Stimulated activated CD4-positive, alpha-beta T cell treated with anti-CD3 and anti-CD28 coated beads, Interleukin-12 subunit alpha, Interleukin-12 subunit beta, amount 100 ng/mL, for 4 hours (primary cell): ENCODE results near the gene MGST1.

Source experiments
- DNase-seq: peaks from one replicate; pipeline ENCODE4 v3.0.0-alpha.2; 2020

The MGST1 gene, protein sequence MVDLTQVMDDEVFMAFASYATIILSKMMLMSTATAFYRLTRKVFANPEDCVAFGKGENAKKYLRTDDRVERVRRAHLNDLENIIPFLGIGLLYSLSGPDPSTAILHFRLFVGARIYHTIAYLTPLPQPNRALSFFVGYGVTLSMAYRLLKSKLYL

DNA sequence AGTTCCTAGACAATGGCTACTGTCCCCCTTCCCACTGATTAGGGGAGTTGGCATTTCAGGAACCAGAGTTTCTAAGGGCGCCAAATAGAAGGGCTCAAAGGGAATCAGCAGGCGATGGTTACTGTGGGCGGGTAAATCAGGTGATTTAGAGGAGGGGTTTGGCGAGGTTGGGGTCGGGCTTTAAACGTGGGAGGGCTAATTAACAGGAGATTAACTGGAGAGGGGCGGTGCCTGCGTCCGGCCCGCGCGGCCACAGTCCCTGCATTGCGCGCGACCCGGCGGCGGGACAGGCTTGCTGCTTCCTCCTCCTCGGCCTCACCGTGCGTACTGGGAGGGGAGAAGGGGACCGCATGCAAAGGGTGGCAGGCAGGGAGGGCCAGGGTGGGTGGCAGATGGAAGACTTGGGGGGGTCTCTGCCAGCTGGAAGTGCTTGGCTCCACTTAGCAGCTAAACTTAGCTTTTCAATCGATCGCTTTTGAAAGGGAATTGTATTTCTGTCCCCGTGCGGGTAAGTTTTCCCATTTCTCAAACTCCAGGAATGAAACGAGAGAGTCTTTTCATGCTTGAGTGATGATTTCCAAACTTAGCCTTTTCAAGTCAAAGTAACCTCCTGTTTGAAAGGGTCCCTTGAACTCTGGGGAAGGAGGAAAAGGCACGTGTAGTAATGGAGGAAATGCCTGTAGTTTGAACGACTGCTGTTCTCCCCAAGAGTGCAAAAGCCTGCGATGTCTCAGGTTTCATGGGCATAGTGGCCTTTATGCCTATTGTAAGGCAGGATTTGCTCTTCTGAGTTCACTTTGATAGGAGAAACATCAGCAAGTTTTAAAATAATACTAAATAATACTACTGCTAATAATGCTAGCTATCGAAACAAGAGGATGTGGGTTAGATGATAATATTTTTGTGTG is at the start of gene MGST1:
TSS of gene MGST1 (plus strand) at position 255 of the 908 bp plus-strand sequence. CDS start 6,608 bp downstream, outside the sequence.
- DNase-seq, result no peak

DNA sequence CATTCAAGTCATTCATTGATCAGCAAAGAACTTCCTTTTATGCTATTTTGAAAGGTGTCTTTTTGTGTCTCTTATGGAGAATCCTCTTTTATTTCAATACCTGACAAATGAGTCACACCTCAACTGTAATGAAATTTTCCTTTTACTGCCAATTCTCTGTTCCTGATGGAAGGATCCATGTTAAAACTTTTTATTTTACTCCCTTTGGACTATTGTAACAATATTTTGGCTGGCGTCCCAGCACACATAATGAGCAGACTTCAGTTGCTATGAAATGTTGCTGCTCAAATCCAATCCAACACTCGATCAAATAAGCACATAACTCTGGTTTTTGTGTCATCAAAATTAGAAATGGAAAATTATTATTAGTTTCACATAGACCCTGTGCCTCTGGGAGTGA is 48.0 kb upstream of the MGST1 start:
- no peak for DNase-seq

DNA sequence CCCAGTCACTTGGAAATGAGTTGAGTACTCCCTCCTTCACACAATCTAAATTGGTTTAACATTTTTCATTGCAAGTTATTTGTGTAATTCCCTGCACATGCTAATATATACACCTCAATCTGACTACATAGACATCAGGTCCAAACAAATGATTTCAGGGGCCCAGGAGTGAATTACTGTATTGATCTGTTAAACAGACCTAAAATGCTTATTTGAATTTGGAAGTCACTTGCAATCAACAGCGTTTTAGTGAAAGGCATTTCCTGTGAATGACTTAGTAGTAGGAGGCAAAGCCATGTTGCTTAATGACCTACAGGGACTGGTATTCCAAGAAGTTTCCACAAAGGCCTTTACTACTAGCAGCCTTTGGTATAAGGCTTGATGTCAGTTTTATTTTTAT is 47.3 kb upstream of the MGST1 start:
- no peak for DNase-seq

DNA sequence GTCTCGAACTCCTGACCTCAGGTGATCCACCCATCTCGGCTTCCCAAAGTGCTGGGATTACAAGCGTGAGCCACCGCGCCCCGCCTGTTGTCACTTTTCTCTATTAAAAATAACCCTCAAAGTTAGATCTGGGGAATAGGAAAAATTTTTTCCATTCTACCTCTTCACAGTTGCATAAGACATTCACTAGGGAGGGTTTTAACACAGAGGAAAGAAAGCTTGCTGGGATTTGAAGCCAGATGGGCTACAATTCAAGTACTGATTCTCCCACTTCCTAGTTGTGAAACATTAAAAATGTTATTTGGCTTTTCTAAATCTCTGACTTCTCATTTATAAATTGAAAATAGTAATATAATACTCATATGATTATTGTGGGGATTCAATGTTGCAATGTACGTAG is 46.7 kb upstream of the MGST1 start:
- DNase-seq, result no peak

DNA sequence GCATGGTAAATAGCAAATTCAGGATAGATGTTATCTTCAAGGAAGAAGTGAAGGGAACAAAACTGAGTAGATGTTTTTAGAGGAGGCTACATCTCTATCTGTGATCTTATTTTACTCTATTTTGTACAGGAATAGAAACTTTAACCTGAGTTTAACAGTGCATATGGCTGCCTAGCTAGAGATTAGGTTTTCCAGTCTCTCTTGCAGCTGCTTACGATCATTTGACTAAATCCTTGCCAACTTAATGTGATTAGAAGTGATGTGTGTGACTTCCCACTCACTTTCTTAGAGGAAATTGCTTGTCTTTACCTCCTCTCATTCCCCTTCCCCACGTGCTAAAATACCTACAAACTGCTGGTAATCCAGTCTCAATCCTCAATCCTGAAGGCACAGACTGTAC is 43.5 kb upstream of the MGST1 start:
- DNase-seq, result no peak

DNA sequence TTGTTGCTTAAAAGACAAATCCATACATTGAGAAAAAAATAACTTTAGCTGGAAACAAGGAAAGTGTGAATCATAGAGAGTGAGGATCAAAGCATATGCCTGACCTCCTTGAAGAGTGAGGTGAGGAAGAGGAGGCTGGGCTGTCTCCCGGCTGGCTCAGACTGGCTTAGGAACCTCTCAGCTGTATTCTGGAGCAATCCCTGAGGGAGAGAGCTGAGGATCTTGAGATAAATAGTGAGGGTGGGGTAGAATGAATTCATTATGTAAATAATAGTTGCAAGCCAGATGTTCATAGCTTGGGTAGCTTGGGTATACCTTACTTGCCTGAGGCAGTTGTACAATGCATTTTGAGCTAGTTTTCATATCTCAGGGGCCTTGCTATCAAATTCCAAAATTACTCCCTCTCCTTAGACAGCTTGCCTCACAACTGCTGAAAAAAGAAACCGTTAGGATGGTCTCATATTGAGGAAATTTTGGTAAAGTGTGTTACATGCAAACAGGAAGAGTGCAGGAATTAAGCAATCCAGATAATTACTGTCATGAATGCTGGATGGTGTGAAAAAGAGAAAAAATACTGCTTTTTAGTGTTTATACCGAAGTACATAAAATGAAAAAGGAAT is 39.5 kb upstream of the MGST1 start:
- DNase-seq, result no peak

DNA sequence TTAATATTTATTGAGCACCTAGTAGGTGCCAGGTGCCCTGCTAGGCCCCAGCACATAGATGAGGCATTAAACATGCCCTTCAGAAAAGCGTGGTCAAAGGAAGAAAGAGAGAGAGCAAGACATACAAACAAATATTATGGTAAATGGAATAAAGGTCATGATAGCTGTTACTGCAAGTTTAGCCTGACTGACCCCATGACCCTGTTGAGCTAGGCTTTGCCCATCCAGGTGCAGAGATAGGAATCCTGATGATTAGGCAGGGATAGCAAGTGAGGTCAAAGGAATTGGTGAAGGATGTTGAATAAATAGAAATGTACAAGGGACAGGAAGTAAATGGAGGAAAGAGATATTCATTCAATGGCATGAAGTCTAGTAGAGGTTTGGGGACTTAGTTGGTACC is 36.5 kb upstream of the MGST1 start:
- no peak for DNase-seq

DNA sequence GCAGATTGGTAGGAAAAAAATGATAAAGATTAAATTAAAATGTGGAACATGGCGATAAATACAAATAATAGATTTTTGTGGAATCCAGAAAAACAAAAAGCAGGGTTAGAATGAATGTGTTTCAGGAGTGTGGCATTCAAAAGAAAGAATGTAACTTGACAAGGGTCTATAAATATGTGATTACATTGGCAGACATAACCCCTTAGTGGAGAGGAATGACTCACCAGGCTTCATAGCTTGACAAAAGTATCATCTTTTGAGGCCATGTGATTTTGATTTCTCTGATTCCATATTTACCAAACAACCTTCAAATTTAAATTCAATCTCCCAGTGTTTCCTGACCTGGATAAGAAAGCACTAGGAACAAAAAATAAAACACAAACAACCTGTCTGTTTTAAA is 24.4 kb upstream of the MGST1 start:
- no peak for DNase-seq

DNA sequence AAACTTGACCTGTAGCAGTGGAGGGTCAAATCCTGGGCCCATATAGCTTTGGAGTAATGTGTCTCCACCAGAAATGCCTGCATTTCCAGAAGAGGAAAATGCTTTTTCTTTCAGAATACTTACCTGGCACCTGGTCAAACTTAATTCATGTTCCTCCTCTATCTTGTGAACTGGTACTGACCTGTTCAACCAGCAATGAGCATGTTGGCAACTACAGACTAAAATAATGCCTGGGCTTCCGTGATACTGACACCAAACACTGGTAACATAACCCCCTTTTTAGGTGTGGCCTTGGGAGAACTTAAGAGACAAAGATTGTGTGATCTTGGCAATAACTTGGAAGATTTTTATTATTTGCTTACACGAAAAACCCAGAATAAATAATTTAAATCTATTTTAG is 23.8 kb upstream of the MGST1 start:
- DNase-seq, result no peak

DNA sequence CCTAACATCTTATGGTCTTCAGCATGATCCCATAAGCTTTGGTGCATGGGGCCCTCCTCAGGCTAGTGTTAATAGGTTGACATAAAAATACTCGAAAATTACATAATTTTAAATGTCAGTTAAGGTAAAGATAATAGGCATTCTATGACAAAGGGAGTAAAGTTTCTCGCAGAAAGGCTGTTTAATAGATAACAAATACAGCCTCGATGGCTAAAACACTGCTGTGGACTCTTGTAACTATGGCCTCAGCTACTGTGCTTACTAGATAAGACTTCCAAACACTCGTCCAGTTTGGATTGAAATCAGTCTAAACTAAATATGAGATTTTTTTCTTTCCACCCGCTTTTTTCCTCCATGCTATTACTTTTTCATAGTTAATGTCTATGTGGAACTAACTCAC is 23.2 kb upstream of the MGST1 start:
- DNase-seq, result no peak

DNA sequence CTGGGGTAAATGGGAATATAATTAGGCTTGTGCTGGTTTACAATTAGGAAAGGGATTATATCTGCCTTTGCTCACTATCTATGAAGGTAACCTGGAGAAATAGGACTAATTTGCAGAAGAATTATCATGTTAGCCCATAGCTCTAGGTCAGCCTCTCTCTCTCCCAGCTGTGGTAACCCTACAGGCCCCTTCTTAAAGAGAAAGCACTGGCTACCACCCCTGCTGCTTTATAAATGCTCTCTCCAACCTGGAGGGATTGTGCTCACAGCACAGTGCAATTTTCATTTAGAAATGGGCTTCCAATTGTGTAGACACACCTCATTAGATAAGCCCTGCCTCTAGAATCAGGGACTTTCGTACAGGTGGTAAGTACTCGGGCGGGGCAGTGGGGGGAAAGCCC is 22.7 kb upstream of the MGST1 start:
- DNase-seq, result no peak

DNA sequence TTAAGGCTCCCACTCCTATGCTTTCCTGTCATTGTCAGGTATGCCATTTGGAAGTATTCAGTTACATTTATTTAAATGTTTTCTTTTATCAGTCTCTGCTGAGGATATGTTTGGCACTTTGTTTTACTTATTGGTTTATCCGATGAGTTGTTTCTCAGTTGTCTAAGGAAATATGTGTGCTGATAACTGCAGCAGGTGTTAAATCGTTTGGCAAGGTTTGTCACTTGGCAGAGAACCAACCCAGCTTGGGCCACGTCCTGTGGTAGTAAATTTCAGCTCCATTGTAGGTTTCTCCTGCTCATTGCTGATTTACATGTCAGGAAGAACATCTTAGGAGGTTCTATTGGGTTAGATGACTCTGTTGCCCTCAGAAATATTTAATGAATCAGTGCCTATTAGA is 22.0 kb upstream of the MGST1 start:
- DNase-seq, result no peak

DNA sequence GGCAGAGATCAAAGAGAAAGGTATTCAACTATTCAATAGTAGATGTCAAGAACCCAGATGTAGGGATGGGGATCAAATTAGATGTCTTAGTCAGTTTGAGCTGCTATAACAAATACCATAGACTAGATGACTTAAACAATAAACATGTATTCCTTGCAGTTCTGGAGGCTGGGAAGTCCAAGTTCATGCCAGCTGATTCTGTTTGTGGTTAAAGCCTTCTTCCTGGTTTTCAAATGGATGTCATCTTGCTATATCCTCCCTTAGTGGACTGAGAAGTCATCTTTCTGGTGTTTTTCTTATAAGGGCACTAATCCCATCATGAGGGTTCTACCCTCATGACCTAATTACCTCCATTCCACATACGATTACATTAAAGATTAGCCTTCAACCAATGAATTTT is 19.5 kb upstream of the MGST1 start:
- DNase-seq, result no peak

DNA sequence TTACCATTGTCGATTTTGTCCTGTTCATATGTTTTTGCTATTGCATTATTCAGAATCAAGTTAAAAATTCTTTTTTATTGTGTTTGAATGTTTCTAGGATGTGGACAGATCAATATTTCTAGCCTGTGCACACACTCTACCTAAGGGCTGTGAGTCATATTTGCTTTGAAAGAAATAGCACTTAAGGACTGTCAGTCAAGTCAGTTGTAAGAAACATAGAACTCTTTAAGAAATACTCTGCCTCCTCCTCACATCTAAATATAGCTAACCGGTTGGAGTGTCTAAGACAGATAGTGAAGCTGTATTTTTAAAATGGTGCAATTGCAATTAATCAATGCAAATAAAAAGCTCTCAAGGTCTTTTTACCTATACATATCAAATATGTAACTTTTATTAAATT is 17.9 kb upstream of the MGST1 start:
- no peak for DNase-seq

DNA sequence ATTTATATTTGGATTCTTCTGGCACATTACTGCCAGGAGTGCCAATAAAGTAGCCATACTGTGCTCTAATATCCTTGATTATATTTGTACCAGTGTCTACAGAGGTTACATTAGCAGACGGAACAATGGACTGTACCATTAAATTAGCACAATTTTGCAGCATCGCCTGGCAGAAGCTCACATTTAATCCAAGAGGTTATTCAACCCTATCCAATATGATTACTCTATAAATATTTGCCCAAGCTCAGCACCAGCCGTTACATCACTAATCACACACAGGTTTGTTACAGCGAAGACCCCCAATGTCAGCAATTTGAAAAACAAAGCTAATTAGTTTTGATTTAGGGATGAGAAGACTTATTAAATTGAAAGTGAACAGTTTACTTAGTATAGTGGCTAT is 16.9 kb upstream of the MGST1 start:
- no peak for DNase-seq

DNA sequence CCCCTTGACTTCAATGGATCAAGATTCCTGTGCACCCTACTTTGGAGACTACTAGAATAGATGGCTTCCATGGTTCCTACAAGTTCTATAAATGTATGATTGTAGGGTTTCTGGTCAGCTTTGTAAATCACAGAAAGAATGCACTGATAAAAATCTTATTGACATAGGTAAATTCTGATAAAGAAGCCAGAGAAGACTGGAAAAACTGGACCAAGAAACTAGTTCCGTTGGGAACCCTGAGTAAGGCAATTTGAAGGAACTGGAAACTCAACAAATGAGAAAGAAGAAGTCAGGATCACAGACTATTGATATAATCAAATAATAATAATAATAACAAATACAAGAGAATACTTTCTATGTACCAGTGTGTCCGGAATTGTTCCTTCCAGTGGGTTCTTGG is 15.4 kb upstream of the MGST1 start:
- DNase-seq, result no peak

DNA sequence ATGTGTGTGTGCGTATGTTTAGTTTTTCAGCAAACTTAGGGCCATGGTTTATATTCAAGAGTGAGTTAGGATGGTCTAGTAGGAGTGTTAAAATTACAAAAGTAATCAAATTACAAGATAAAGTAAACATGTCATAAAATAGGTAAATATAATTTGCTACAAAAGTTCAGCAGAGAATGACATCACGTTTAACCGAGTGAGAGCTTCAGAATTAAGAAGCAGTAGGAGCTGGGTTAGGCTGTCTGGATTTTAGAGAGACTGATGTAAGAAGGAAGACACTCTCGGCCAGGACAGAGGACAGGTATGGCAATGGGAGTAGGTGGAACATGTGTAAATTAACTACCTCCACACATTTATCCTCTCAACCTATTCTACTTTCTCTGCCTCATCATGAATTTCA is 11.6 kb upstream of the MGST1 start:
- DNase-seq, result no peak

DNA sequence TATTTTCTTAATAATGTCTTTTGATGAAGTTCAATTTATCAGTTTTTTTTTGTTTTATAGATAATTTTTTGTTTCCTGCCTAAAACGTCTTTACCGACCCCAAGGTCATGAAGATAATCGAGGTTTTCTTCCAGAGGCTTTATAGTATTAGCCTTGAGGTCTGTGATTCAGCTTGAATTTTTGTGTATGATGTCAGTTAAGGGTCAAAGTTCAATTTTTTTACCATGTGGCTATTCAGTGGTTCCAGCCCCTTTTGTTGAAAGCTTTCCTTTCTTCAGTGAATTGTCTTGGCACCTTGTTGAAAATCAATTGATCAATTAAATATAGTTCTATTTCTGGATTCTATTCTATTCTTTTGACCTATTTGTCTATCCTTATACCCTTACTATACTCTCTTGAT is 3.2 kb upstream of the MGST1 start:
- DNase-seq, result no peak

DNA sequence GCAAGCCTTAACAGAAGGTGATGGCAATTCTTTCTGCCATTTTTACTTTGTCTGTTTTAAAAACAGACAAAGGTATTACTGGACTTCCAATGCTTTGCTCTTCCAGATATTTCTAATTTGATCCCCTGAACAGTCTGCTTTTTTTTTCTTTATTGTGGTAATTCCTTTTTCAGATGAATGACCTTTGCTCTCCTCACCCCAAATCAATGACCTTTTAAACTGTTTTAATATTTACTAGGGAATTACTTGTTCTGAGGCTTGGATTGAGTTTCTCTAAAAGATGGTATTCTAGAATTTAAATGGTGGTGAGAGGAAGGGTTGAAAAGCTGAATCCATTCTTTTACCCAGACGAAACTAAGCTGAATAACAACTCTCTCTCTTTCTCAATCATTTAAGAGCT is 2.3 kb upstream of the MGST1 start:
- no peak for DNase-seq

DNA sequence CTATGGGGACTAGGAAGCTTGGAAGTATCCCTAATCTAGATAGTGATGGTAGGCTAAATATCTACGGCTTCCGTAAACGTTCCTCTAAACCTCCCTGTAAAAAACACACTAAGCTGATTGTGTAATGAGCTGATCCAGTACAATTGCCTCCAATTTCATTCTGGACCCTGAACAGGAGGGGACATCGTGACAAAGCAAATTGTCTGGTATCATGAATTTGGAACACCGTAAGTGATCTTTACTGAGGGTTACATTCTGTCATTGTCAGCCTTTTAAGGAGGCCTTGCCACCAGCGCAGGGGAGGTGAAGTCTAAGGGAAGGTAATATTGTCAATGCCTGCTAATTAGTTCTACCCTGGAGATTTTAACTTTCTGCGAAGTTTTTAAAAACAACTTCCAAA is 487 bp upstream of the MGST1 start:
- DNase-seq, result no peak

DNA sequence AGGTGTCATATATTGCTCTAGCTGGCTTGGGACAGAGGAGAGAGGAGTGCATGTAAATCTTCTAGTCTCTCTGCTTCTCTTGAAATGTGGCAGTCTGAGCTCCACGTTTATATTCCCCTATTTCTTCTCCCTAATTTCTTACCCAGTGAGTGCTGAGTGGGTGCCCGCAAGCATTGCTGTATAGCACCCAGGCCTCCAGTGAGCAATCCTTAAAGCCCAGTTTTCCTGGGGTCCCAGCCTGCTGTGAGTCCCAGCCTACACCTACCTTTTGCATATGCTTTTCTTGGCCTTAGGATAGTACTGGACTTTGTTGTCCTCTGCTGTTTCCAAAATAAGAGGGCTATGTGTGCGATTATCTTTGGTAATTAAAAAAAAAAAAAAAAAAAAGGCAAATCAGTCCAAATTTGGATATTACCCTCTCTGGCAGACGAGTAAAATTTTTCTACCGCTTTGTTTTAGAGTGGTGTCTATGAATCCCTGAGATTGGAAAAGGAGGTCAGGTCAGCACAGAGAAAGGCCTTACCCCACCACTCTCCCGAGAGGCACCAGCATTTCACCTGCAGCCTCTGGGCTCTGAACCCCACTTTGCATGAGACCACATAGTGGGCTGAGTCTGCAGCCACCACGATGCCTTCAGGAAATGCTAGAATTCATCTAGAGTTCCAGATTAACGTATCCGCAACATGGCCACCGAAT is 1.1 kb downstream of the MGST1 start:
- DNase-seq, result no peak

DNA sequence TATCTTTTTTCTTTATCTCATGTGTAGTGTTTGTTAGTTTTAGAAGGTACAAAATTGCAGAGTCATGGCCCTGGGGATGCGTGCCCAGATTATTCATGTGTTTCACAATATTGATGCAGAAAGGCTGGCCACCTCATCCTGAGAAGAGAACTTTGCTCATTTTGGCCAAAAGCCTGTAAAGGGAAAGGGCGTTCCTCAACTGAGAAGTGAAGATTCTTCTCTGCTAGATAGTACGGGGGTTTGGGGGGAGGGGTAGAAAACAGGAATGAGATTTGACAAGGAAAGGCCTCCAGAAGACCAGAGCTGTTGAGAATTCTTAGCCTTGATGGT is 1.7 kb downstream of the MGST1 start:
- DNase-seq, result no peak

DNA sequence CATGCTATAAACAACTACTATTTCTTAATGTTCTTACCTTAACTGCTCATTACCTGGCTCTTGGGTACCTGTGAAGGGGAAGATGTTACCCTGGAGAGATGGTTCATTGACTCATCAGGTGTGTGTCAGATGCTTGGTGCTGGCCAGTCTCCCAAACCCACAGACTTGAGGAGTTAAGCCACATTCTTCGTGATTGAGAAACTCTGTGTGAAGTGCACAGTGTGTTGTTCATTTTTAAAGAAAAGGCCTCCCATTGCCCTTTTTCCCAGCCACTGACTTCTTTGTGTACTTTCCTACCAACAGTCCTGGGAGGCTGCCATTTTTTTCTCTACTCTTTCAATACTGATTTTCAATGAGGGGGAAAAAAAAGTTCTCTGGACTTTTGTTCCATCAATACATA is 3.2 kb downstream of the MGST1 start:
- no peak for DNase-seq

DNA sequence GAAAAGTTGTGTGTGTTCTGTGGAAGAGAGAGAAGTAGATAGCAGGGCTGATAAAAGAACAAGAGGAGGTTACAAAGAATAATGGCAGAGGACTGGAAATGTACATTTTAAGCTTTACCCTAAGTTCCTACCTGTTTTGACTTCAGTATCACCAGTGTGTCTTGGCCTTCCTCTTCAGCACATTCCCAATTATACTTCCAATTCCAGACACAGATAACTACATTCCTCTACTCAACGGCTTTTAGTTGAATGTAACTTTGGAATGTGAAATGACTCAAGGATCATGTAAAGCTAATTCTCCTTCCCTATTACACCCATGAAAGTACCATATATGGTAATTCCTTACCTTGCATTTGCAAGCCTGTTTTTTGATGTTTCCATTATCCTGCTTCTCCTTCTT is 5.0 kb downstream of the MGST1 start:
- no peak for DNase-seq
